ENCODE data around the gene CLMP.
"Not testable (repeated sequence)": the region's sequence is repeated elsewhere in the genome, so short reads cannot be mapped to it uniquely, and the experiment has no call there.

The CLMP gene

GRCh38 chr11:123062158-123062891 is 132.7 kb downstream of the CLMP start:
- Histone ChIP-seq H3K36me3 (ENCODE audit: control insufficient read depth, insufficient read depth, low read length) (peaks cover 36% of the 10 kb centered on the region), H3K4me3 (ENCODE audit: insufficient read depth, low read depth, low read length, poor library complexity, severe bottlenecking) (peak overlapping the region; percentile 97), H3K27ac (ENCODE audit: insufficient read depth, low read length, poor library complexity, severe bottlenecking) (peak overlapping the region; percentile 99), H3K9me3 (ENCODE audit: control insufficient read depth, low read length) (no peaks in the 10 kb centered on the region), H3K4me1 (ENCODE audit: control insufficient read depth, insufficient read depth, low read length, poor library complexity, severe bottlenecking) (peaks cover 52% of the 10 kb centered on the region), H3K27me3 (replicated peaks; ENCODE audit: control insufficient read depth, insufficient read depth, low read length, poor library complexity, severe bottlenecking) (no peaks in the 10 kb centered on the region)
- peak; percentile 99 for DNase-seq

DNA sequence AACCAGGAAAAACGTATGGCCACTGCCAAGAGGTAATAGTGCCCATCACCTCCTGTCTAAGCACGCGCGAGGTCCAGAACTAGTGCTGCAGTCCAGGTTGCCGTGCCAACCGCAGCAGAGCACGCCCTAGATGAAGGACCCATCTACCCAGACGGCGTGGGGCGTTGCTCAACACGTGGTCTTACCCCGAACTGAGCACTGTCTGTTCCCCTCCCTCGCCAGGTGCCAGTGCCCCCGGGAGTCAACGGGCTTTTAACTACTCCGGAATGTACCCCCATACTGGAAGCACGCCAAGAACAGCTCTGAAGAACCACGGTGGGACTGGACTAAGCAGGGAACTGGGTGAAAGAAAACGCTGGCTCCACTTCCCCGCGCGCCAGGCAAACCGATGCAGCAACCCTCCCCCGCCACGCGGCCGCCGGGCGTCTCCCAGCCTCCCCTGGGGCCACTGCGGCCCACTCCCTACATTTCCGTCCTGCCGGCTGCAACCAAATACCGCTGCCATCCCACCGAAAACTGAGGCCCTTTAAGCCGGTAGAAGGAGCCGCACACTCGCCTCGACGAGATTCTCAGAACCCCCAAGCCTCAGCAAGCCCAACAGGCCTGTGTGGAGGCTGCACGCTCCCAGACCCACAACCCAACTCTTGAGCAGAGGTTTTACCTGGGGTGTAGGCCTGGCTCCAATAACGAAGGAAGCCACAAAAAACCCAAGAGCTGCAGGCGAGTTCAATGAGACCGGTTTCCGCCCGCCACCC is 133.5 kb downstream of the CLMP start, which contains the start of gene HSPA8:
HSPA8 (minus strand) TSS at position 734 of the 755 bp plus-strand sequence. CDS start 812 bp downstream, outside the sequence.
- H3K27ac ChIP-seq (ENCODE audit: insufficient read depth, low read length, poor library complexity, severe bottlenecking): peak within 1 kb of the TSS; percentile 99
- peaks cover 43% of the 10 kb centered on the region for H3K36me3 ChIP-seq (ENCODE audit: control insufficient read depth, insufficient read depth, low read length)
- peak within 1 kb of the TSS; percentile 97 for H3K4me3 ChIP-seq (ENCODE audit: insufficient read depth, low read depth, low read length, poor library complexity, severe bottlenecking)
- H3K27me3 ChIP-seq (replicated peaks; ENCODE audit: control insufficient read depth, insufficient read depth, low read length, poor library complexity, severe bottlenecking): no peaks in the 10 kb centered on the region
- H3K9me3 ChIP-seq (ENCODE audit: control insufficient read depth, low read length): no peaks in the 10 kb centered on the region
- peaks cover 59% of the 10 kb centered on the region for H3K4me1 ChIP-seq (ENCODE audit: control insufficient read depth, insufficient read depth, low read length, poor library complexity, severe bottlenecking)
- peak; percentile 41 to 63 (median 42) for DNase-seq

GRCh38 chr11:123060277-123061000 is 134.6 kb downstream of the CLMP start:
- Histone ChIP-seq H3K9me3 (ENCODE audit: control insufficient read depth, low read length) (no peaks in the 10 kb centered on the region), H3K27ac (ENCODE audit: insufficient read depth, low read length, poor library complexity, severe bottlenecking) (peak overlapping the region; percentile 90), H3K27me3 (replicated peaks; ENCODE audit: control insufficient read depth, insufficient read depth, low read length, poor library complexity, severe bottlenecking) (no peaks in the 10 kb centered on the region), H3K4me3 (ENCODE audit: insufficient read depth, low read depth, low read length, poor library complexity, severe bottlenecking) (peak overlapping the region; percentile 97), H3K4me1 (ENCODE audit: control insufficient read depth, insufficient read depth, low read length, poor library complexity, severe bottlenecking) (peaks cover 60% of the 10 kb centered on the region), H3K36me3 (ENCODE audit: control insufficient read depth, insufficient read depth, low read length) (peaks cover 55% of the 10 kb centered on the region)
- DNase-seq: no peak

GRCh38 chr11:123059041-123059920 is 135.8 kb downstream of the CLMP start:
- peaks cover 61% of the 10 kb centered on the region for H3K36me3 ChIP-seq (ENCODE audit: control insufficient read depth, insufficient read depth, low read length)
- H3K27ac ChIP-seq (ENCODE audit: insufficient read depth, low read length, poor library complexity, severe bottlenecking): peak overlapping the region; percentile 90
- peaks cover 59% of the 10 kb centered on the region for H3K4me1 ChIP-seq (ENCODE audit: control insufficient read depth, insufficient read depth, low read length, poor library complexity, severe bottlenecking)
- H3K9me3 ChIP-seq (ENCODE audit: control insufficient read depth, low read length); H3K27me3 ChIP-seq (replicated peaks; ENCODE audit: control insufficient read depth, insufficient read depth, low read length, poor library complexity, severe bottlenecking); DNase-seq: not testable (repeated sequence)
- peak overlapping the region; percentile 97 for H3K4me3 ChIP-seq (ENCODE audit: insufficient read depth, low read depth, low read length, poor library complexity, severe bottlenecking)

DNA sequence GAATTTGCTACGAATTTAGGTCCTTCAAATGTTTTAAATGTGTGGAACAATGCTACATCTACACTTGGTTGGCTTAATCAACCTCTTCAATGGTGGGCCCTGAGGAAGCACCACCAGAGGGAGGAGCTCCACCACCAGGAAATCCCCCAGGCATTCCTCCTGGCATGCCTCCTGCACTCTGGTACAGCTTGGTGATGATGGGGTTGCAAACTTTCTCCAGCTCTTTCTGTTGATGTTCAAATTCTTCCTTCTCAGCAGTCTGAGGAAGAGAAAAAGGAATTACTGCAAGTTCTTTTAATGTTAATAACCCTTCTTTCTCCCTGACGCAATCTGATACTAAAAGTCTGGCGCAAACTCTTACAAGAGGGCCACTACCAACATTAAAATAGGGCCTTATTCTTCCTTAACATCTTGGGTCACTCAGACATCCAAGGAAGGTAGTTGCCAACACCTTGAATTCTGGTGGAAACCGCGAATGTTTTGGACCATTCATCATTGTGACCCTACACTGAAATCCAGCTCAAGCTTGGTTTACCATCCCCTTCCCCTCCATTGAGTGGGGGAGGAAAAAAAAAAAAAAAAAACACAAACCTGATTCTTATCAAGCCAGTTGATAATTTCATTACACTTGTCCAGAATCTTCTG is 137.3 kb downstream of the CLMP start:
- no peaks in the 10 kb centered on the region for H3K27me3 ChIP-seq (replicated peaks; ENCODE audit: control insufficient read depth, insufficient read depth, low read length, poor library complexity, severe bottlenecking)
- peaks cover 49% of the 10 kb centered on the region for H3K4me1 ChIP-seq (ENCODE audit: control insufficient read depth, insufficient read depth, low read length, poor library complexity, severe bottlenecking)
- H3K4me3 ChIP-seq (ENCODE audit: insufficient read depth, low read depth, low read length, poor library complexity, severe bottlenecking): no peak overlapping the region
- H3K9me3 ChIP-seq (ENCODE audit: control insufficient read depth, low read length): no peaks in the 10 kb centered on the region
- peaks cover 72% of the 10 kb centered on the region for H3K36me3 ChIP-seq (ENCODE audit: control insufficient read depth, insufficient read depth, low read length)
- DNase-seq: peak in 1 of 3 donors; percentile 17
- peak overlapping the region; percentile 5 for H3K27ac ChIP-seq (ENCODE audit: insufficient read depth, low read length, poor library complexity, severe bottlenecking)

GRCh38 chr11:123056835-123057491 is 138.1 kb downstream of the CLMP start:
- Histone ChIP-seq H3K27ac (ENCODE audit: insufficient read depth, low read length, poor library complexity, severe bottlenecking) (peak overlapping the region; percentile 50), H3K36me3 (ENCODE audit: control insufficient read depth, insufficient read depth, low read length) (peaks cover 72% of the 10 kb centered on the region), H3K27me3 (replicated peaks; ENCODE audit: control insufficient read depth, insufficient read depth, low read length, poor library complexity, severe bottlenecking) (no peaks in the 10 kb centered on the region), H3K9me3 (ENCODE audit: control insufficient read depth, low read length) (no peaks in the 10 kb centered on the region), H3K4me1 (ENCODE audit: control insufficient read depth, insufficient read depth, low read length, poor library complexity, severe bottlenecking) (peaks cover 49% of the 10 kb centered on the region), H3K4me3 (ENCODE audit: insufficient read depth, low read depth, low read length, poor library complexity, severe bottlenecking) (no peak overlapping the region)
- no peak for DNase-seq

- Histone ChIP-seq H3K36me3 (ENCODE audit: control insufficient read depth, insufficient read depth, low read length) (peaks cover 65% of the 10 kb centered on the region), H3K27me3 (replicated peaks; ENCODE audit: control insufficient read depth, insufficient read depth, low read length, poor library complexity, severe bottlenecking) (no peaks in the 10 kb centered on the region)
- DNase-seq: no peak
Measured at GRCh38 chr11:123055191-123055901, 139.7 kb downstream of the CLMP start.

GRCh38 chr11:123054301-123055065 is 140.6 kb downstream of the CLMP start:
- no peak for DNase-seq
- H3K27ac ChIP-seq (ENCODE audit: insufficient read depth, low read length, poor library complexity, severe bottlenecking): peak overlapping the region; percentile 41

More at GRCh38 chr11:123055191-123055901, 139.7 kb downstream of the CLMP start:
- no peaks in the 10 kb centered on the region for H3K9me3 ChIP-seq (ENCODE audit: control insufficient read depth, low read length)
- no peak overlapping the region for H3K4me3 ChIP-seq (ENCODE audit: insufficient read depth, low read depth, low read length, poor library complexity, severe bottlenecking)
- H3K4me1 ChIP-seq (ENCODE audit: control insufficient read depth, insufficient read depth, low read length, poor library complexity, severe bottlenecking): peaks cover 49% of the 10 kb centered on the region
- peak overlapping the region; percentile 40 for H3K27ac ChIP-seq (ENCODE audit: insufficient read depth, low read length, poor library complexity, severe bottlenecking)

More at GRCh38 chr11:123054301-123055065, 140.6 kb downstream of the CLMP start:
- H3K4me1 ChIP-seq (ENCODE audit: control insufficient read depth, insufficient read depth, low read length, poor library complexity, severe bottlenecking): peaks cover 45% of the 10 kb centered on the region
- no peaks in the 10 kb centered on the region for H3K27me3 ChIP-seq (replicated peaks; ENCODE audit: control insufficient read depth, insufficient read depth, low read length, poor library complexity, severe bottlenecking)
- H3K4me3 ChIP-seq (ENCODE audit: insufficient read depth, low read depth, low read length, poor library complexity, severe bottlenecking): no peak overlapping the region
- H3K36me3 ChIP-seq (ENCODE audit: control insufficient read depth, insufficient read depth, low read length): peaks cover 57% of the 10 kb centered on the region
- H3K9me3 ChIP-seq (ENCODE audit: control insufficient read depth, low read length): no peaks in the 10 kb centered on the region

All from effector memory CD4-positive, alpha-beta T cell (primary cell).